Uterus (tissue), 4 donors: ENCODE data around the gene FARS2. TPM values are rescaled to one million over a fixed set of nuclear protein-coding genes. Genes with fewer than 3 reads are reported as not detected.

Experiments used
- DNase-seq, 2 donors: peaks; one replicate each; pipeline ENCODE4 v3.0.0-alpha.2; 2019 to 2020
- H3K27ac ChIP-seq, 2 donors: fragments of 200-600 bp; sonication (generic); 1 replicate in 1 of 2; 2 replicates in 1 of 2; pipeline ENCODE4 v1.5.1; 2016 to 2018
- H3K27me3 ChIP-seq, 2 donors: fragments of 200-600 bp; sonication (generic); one replicate each; pipeline ENCODE4 v1.5.1; 2018 to 2019; ENCODE audit warnings: control low read depth in 1 of 2
- H3K36me3 ChIP-seq, 2 donors: fragments of 200-600 bp; sonication (generic); one replicate each; pipeline ENCODE4 v1.5.1; 2019; ENCODE audit warnings: control low read depth in 1 of 2
- H3K4me1 ChIP-seq, 2 donors: fragments of 200-600 bp; sonication (generic); one replicate each; pipeline ENCODE4 v1.5.1; 2018 to 2019; ENCODE audit warnings: control low read depth in 1 of 2
- H3K4me3 ChIP-seq, 2 donors: fragments of 200-600 bp; sonication (generic); 1 replicate in 1 of 2; 2 replicates in 1 of 2; pipeline ENCODE4 v1.5.1; 2018 to 2019; ENCODE audit warnings: mild to moderate bottlenecking in 1 of 2
- H3K9me3 ChIP-seq, 2 donors: fragments of 200-600 bp; sonication (generic); one replicate each; pipeline ENCODE4 v1.5.1; 2019; ENCODE audit warnings: control low read depth in 1 of 2
- CTCF ChIP-seq, 4 experiments: fragments of 200-600 bp in 2 of 4; fragments of 450-650 bp in 2 of 4; sonication (generic) in 2 of 4; IDR thresholded peaks; one replicate each; pipeline ENCODE4 v1.5.1; 2016 to 2019; ENCODE audit warnings: antibody characterized with exemption in 4 of 4, mild to moderate bottlenecking in 2 of 4, moderate library complexity in 1 of 4
- POLR2A ChIP-seq, 2 donors: fragments of 450-650 bp; IDR thresholded peaks; one replicate each; pipeline ENCODE4 v1.6.1; 2016; ENCODE audit warnings: antibody characterized with exemption in 2 of 2, mild to moderate bottlenecking in 1 of 2, moderate library complexity in 1 of 2
- intact Hi-C: fragments of 100-400 bp; cut with DNase I; formaldehyde crosslinking; loops from one replicate; pipeline ENCODE4 v1.15.1; 2023; ENCODE audit warnings: low total_unique reads
- total RNA-seq, 4 donors: library from RNA; depleted of rRNA in 3 of 4; stranded (reverse); fragments of >200 nt in 3 of 4; gene quantifications; one replicate each; pipeline versions ENCODE4 v1.1.0 to v1.2.4, GENCODE V29; 2014 to 2023
- donor health status: DM: yes; HTN: yes; CAD: no.

FARS2 gene
- total RNA-seq, 4 donors from 2014 or later = 14.4 to 32.5 (median 25.6) TPM

- Histone ChIP-seq H3K27ac (no peak overlapping the region), H3K27me3 (no peaks in the 10 kb centered on the region), H3K4me1 (no peaks in the 10 kb centered on the region), H3K36me3 (no peaks in the 10 kb centered on the region), H3K4me3 (no peak overlapping the region), H3K9me3 (no peaks in the 10 kb centered on the region)
- intact Hi-C loops = no loop called here
- no peak for TF ChIP-seq CTCF (IDR thresholded peaks at IDR 0.05)
- no peak for TF ChIP-seq POLR2A (IDR thresholded peaks at IDR 0.05)
- no peak for DNase-seq
These were observed 304.7 kb downstream of the FARS2 start for GRCh38 chr6:5565971-5566370.

- Histone ChIP-seq H3K4me3 (no peak overlapping the region), H3K27me3 (no peaks in the 10 kb centered on the region), H3K36me3 (no peaks in the 10 kb centered on the region), H3K4me1 (no peaks in the 10 kb centered on the region), H3K9me3 (no peaks in the 10 kb centered on the region), H3K27ac (no peak overlapping the region)
- intact Hi-C loops = no loop called here
- DNase-seq = no peak
- no peak for TF ChIP-seq CTCF (IDR thresholded peaks at IDR 0.05)
- TF ChIP-seq POLR2A (IDR thresholded peaks at IDR 0.05) = no peak
These were observed 305.4 kb downstream of the FARS2 start for GRCh38 chr6:5566718-5567117.

GRCh38 chr6:5567352-5567751 is 306.0 kb downstream of the FARS2 start:
- Histone ChIP-seq H3K4me1 (no peaks in the 10 kb centered on the region), H3K9me3 (no peaks in the 10 kb centered on the region), H3K27ac (no peak overlapping the region), H3K4me3 (no peak overlapping the region), H3K27me3 (no peaks in the 10 kb centered on the region), H3K36me3 (no peaks in the 10 kb centered on the region)
- no peak for DNase-seq
- TF ChIP-seq POLR2A (IDR thresholded peaks at IDR 0.05) (no peak), CTCF (IDR thresholded peaks at IDR 0.05) (no peak)
- intact Hi-C loops = no loop called here

- no peak for TF ChIP-seq CTCF (IDR thresholded peaks at IDR 0.05)
- no peak for TF ChIP-seq POLR2A (IDR thresholded peaks at IDR 0.05)
- no peaks in the 10 kb centered on the region for H3K27me3 ChIP-seq
- no peak overlapping the region for H3K27ac ChIP-seq
- no peak overlapping the region for H3K4me3 ChIP-seq
- H3K4me1 ChIP-seq = no peaks in the 10 kb centered on the region
- intact Hi-C loops = no loop called here
- H3K36me3 ChIP-seq = no peaks in the 10 kb centered on the region
- no peak for DNase-seq
- H3K9me3 ChIP-seq = no peaks in the 10 kb centered on the region
These were observed 306.6 kb downstream of the FARS2 start for GRCh38 chr6:5567890-5568289.

- TF ChIP-seq POLR2A (IDR thresholded peaks at IDR 0.05) (no peak), CTCF (IDR thresholded peaks at IDR 0.05) (no peak)
- no peak overlapping the region for H3K27ac ChIP-seq
- no peaks in the 10 kb centered on the region for H3K9me3 ChIP-seq
- no peaks in the 10 kb centered on the region for H3K27me3 ChIP-seq
- no peaks in the 10 kb centered on the region for H3K4me1 ChIP-seq
- no peaks in the 10 kb centered on the region for H3K36me3 ChIP-seq
- H3K4me3 ChIP-seq = no peak overlapping the region
- DNase-seq = no peak
- intact Hi-C loops = no loop called here
These were observed 308.2 kb downstream of the FARS2 start for GRCh38 chr6:5569491-5569890.
